Measurements from ENCODE around the gene MRPS18B. TPM values are rescaled to one million over a fixed set of nuclear protein-coding genes. Genes with fewer than 3 reads are reported as not detected.
"Not testable (repeated sequence)": the region's sequence is repeated elsewhere in the genome, so short reads cannot be mapped to it uniquely, and the experiment has no call there.

The MRPS18B gene
- total and polyA plus RNA-seq, 5 donors from 2014 or later = 19.0 to 165 (median 141) TPM

- no peaks in the 10 kb centered on the region for H3K4me1 ChIP-seq (ENCODE audit: control insufficient read depth, insufficient read depth, low read length, poor library complexity, severe bottlenecking)
- H3K36me3 ChIP-seq (ENCODE audit: control insufficient read depth, insufficient read depth, low read length) = peaks cover 83% of the 10 kb centered on the region
- no peak for DNase-seq
- Mint-ChIP-seq H3K27me3 (no peaks in the 10 kb centered on the region), H3K9me3 (no peaks in the 10 kb centered on the region), H3K4me1 (peaks cover 0 to 5% (median 0%) of the 10 kb centered on the region in 4 donors), H3K36me3 (peaks cover 55% of the 10 kb centered on the region), H3K4me3 (no peak overlapping the region), H3K27ac (peak overlapping the region in 2 of 3 donors; percentile 38 to 58)
- H3K9me3 ChIP-seq (ENCODE audit: control insufficient read depth in 2 of 2, low read length in 2 of 2) = no peaks in the 10 kb centered on the region
- no peaks in the 10 kb centered on the region for H3K27me3 ChIP-seq (ENCODE audit: control insufficient read depth, insufficient read depth, low read length)
- H3K27ac ChIP-seq (ENCODE audit: insufficient read depth, low read length, poor library complexity, severe bottlenecking) = no peak overlapping the region
- no peak overlapping the region for H3K4me3 ChIP-seq (ENCODE audit: low read depth, low read length)
- no peak for ATAC-seq (ENCODE audit: low read depth in 2 of 2)
Observed at GRCh38 chr6:30657454-30657853, 39.8 kb downstream of the MRPS18B start.

- H3K9me3 ChIP-seq (ENCODE audit: control insufficient read depth in 2 of 2, low read length in 2 of 2); H3K4me1 Mint-ChIP-seq; H3K4me3 ChIP-seq (ENCODE audit: low read depth, low read length); H3K4me3 Mint-ChIP-seq; H3K27me3 Mint-ChIP-seq; H3K4me1 ChIP-seq (ENCODE audit: control insufficient read depth, insufficient read depth, low read length, poor library complexity, severe bottlenecking); H3K27ac ChIP-seq (ENCODE audit: insufficient read depth, low read length, poor library complexity, severe bottlenecking); H3K27me3 ChIP-seq (ENCODE audit: control insufficient read depth, insufficient read depth, low read length); H3K9me3 Mint-ChIP-seq; DNase-seq; ATAC-seq (ENCODE audit: low read depth in 2 of 2): not testable (repeated sequence)
- H3K36me3 ChIP-seq (ENCODE audit: control insufficient read depth, insufficient read depth, low read length) = peaks cover 83% of the 10 kb centered on the region
- H3K36me3 Mint-ChIP-seq = peaks cover 59% of the 10 kb centered on the region
- peak overlapping the region in 1 of 3 donors; percentile 38 for H3K27ac Mint-ChIP-seq
Observed at GRCh38 chr6:30657922-30658321, 40.3 kb downstream of the MRPS18B start.

- H3K4me3 ChIP-seq (ENCODE audit: low read depth, low read length) = no peak overlapping the region
Observed at GRCh38 chr6:30664994-30665767, 47.5 kb downstream of the MRPS18B start.

GRCh38 chr6:30666300-30666699, 48.7 kb downstream of the MRPS18B start:
- ATAC-seq (ENCODE audit: low read depth in 2 of 2); H3K9me3 Mint-ChIP-seq; H3K9me3 ChIP-seq (ENCODE audit: control insufficient read depth in 2 of 2, low read length in 2 of 2); H3K27me3 ChIP-seq (ENCODE audit: control insufficient read depth, insufficient read depth, low read length); H3K4me3 Mint-ChIP-seq; H3K27ac ChIP-seq (ENCODE audit: insufficient read depth, low read length, poor library complexity, severe bottlenecking); H3K4me1 ChIP-seq (ENCODE audit: control insufficient read depth, insufficient read depth, low read length, poor library complexity, severe bottlenecking); H3K4me3 ChIP-seq (ENCODE audit: low read depth, low read length); H3K27me3 Mint-ChIP-seq; DNase-seq: not testable (repeated sequence)
- peaks cover 69% of the 10 kb centered on the region for H3K36me3 ChIP-seq (ENCODE audit: control insufficient read depth, insufficient read depth, low read length)
- H3K4me1 Mint-ChIP-seq = peaks cover 9 to 24% (median 13%) of the 10 kb centered on the region in 4 donors
- peak overlapping the region in 1 of 3 donors; percentile 63 for H3K27ac Mint-ChIP-seq
- H3K36me3 Mint-ChIP-seq = peaks cover 55% of the 10 kb centered on the region

More at GRCh38 chr6:30664994-30665767, 47.5 kb downstream of the MRPS18B start:
- Histone ChIP-seq H3K27ac (ENCODE audit: insufficient read depth, low read length, poor library complexity, severe bottlenecking) (no peak overlapping the region), H3K4me1 (ENCODE audit: control insufficient read depth, insufficient read depth, low read length, poor library complexity, severe bottlenecking) (no peaks in the 10 kb centered on the region), H3K9me3 (ENCODE audit: control insufficient read depth in 2 of 2, low read length in 2 of 2) (no peaks in the 10 kb centered on the region), H3K27me3 (ENCODE audit: control insufficient read depth, insufficient read depth, low read length) (no peaks in the 10 kb centered on the region), H3K36me3 (ENCODE audit: control insufficient read depth, insufficient read depth, low read length) (peaks cover 64% of the 10 kb centered on the region)
- H3K36me3 Mint-ChIP-seq = peaks cover 49% of the 10 kb centered on the region
- peak overlapping the region in 1 of 3 donors; percentile 63 for H3K27ac Mint-ChIP-seq
- H3K9me3 Mint-ChIP-seq = no peaks in the 10 kb centered on the region
- no peak for ATAC-seq (ENCODE audit: low read depth in 2 of 2)
- peaks cover 4 to 13% (median 5%) of the 10 kb centered on the region in 4 donors for H3K4me1 Mint-ChIP-seq
- no peaks in the 10 kb centered on the region for H3K27me3 Mint-ChIP-seq
- no peak overlapping the region for H3K4me3 Mint-ChIP-seq
- DNase-seq = no peak

- Mint-ChIP-seq H3K9me3 (no peaks in the 10 kb centered on the region), H3K4me1 (peaks cover 16 to 39% (median 22%) of the 10 kb centered on the region in 4 donors), H3K4me3 (peak overlapping the region; percentile 73 to 91 (median 80)), H3K36me3 (peaks cover 26% of the 10 kb centered on the region), H3K27me3 (peaks cover 5% of the 10 kb centered on the region), H3K27ac (peak overlapping the region; percentile 42 to 81 (median 79))
- Histone ChIP-seq H3K4me1 (ENCODE audit: control insufficient read depth, insufficient read depth, low read length, poor library complexity, severe bottlenecking) (peaks cover 21% of the 10 kb centered on the region), H3K4me3 (ENCODE audit: low read depth, low read length) (no peak overlapping the region), H3K27ac (ENCODE audit: insufficient read depth, low read length, poor library complexity, severe bottlenecking) (no peak overlapping the region), H3K9me3 (ENCODE audit: control insufficient read depth in 2 of 2, low read length in 2 of 2) (no peaks in the 10 kb centered on the region), H3K27me3 (ENCODE audit: control insufficient read depth, insufficient read depth, low read length) (no peaks in the 10 kb centered on the region), H3K36me3 (ENCODE audit: control insufficient read depth, insufficient read depth, low read length) (peaks cover 31% of the 10 kb centered on the region)
- DNase-seq = no peak
- ATAC-seq (ENCODE audit: low read depth in 2 of 2) = no peak
Observed at GRCh38 chr6:30670760-30671527, 53.3 kb downstream of the MRPS18B start.

GRCh38 chr6:30672445-30673253, 55.0 kb downstream of the MRPS18B start, which contains the start of gene DHX16:
Gene DHX16, minus strand, starts transcription at chr6:30673006. Its CDS starts 165 bp downstream, at chr6:30672841.
- H3K4me3 ChIP-seq (ENCODE audit: low read depth, low read length) = peak within 1 kb of the TSS; percentile 85
- Mint-ChIP-seq H3K4me1 (peaks cover 13 to 46% (median 28%) of the 10 kb centered on the region in 4 donors), H3K9me3 (no peaks in the 10 kb centered on the region)

More at GRCh38 chr6:30672445-30673253, 55.0 kb downstream of the MRPS18B start, which contains the start of gene DHX16:
- peak; percentile 75 to 77 for ATAC-seq (ENCODE audit: low read depth in 2 of 2)
- peak; percentile 85 to 96 (median 88) for DNase-seq
- Histone ChIP-seq H3K27me3 (ENCODE audit: control insufficient read depth, insufficient read depth, low read length) (no peaks in the 10 kb centered on the region), H3K9me3 (ENCODE audit: control insufficient read depth in 2 of 2, low read length in 2 of 2) (no peaks in the 10 kb centered on the region), H3K4me1 (ENCODE audit: control insufficient read depth, insufficient read depth, low read length, poor library complexity, severe bottlenecking) (peaks cover 21% of the 10 kb centered on the region), H3K27ac (ENCODE audit: insufficient read depth, low read length, poor library complexity, severe bottlenecking) (peak within 1 kb of the TSS; percentile 70), H3K36me3 (ENCODE audit: control insufficient read depth, insufficient read depth, low read length) (peaks cover 39% of the 10 kb centered on the region)
- peaks cover 5% of the 10 kb centered on the region for H3K27me3 Mint-ChIP-seq
- H3K36me3 Mint-ChIP-seq = peaks cover 34% of the 10 kb centered on the region
- peak within 1 kb of the TSS; percentile 71 to 84 (median 82) for H3K27ac Mint-ChIP-seq
- H3K4me3 Mint-ChIP-seq = peak within 1 kb of the TSS; percentile 86 to 91 (median 90)
